T47D (cell line): ENCODE results near the gene IFI27L1.

Experiments
- DNase-seq, 2 experiments: peaks; one replicate each; pipeline versions ENCODE4 v3.0.0 to v3.0.0-alpha.2; 2011 to 2012; ENCODE audit warnings: low read depth in 1 of 2, low spot score in 1 of 2
- JUND ChIP-seq: IDR thresholded peaks from 2 replicates; pipeline ENCODE4 v1.6.1; 2012; ENCODE audit warnings: low read depth
- in situ Hi-C: cut with HindIII; loops from 2 replicates; pipeline ENCODE4 v1.10.0; 2016; ENCODE audit warnings: low sequenced_read_pairs, low pct_unique_long_range_greater_than_20kb

IFI27L1 gene

GRCh38 chr14:94126800-94127199 lies 45.7 kb downstream of the IFI27L1 start:
- TF ChIP-seq JUND: no peak
- in situ Hi-C loops: no loop called here
- no peak for DNase-seq

- no peak for TF ChIP-seq JUND
- DNase-seq: no peak
- in situ Hi-C loops: no loop called here
Measured at GRCh38 chr14:94127330-94127729, 46.2 kb downstream of the IFI27L1 start.

- no peak for DNase-seq
- in situ Hi-C loops: no loop called here
Measured at GRCh38 chr14:94128216-94128839, 47.2 kb downstream of the IFI27L1 start.

GRCh38 chr14:94129111-94129757 lies 48.1 kb downstream of the IFI27L1 start, which contains the start of gene IFI27L2:
TSS of gene IFI27L2 (minus strand) at chr14:94129604. CDS start at chr14:94129564, 40 bp downstream.
- TF ChIP-seq JUND: no peak
- peak; percentile 91 to 92 for DNase-seq
- in situ Hi-C loops: no loop called here

More at GRCh38 chr14:94128216-94128839, 47.2 kb downstream of the IFI27L1 start:
- TF ChIP-seq JUND: no peak

- TF ChIP-seq JUND: no peak
- peak in 1 of 2 experiments; percentile 60 for DNase-seq
- in situ Hi-C loops: no loop called here
Measured at GRCh38 chr14:94129758-94130414, 48.8 kb downstream of the IFI27L1 start.

GRCh38 chr14:94132285-94132887 lies 51.3 kb downstream of the IFI27L1 start:
- TF ChIP-seq JUND: no peak
- in situ Hi-C loops: no loop called here
- peak; percentile 34 to 89 for DNase-seq

GRCh38 chr14:94135476-94135875 lies 54.4 kb downstream of the IFI27L1 start:
- in situ Hi-C loops: no loop called here
- TF ChIP-seq JUND: no peak
- DNase-seq: no peak

- DNase-seq: peak; percentile 55 to 93
- TF ChIP-seq JUND: no peak
- in situ Hi-C loops: no loop called here
Measured at GRCh38 chr14:94136575-94137331, 55.6 kb downstream of the IFI27L1 start.

- no peak for DNase-seq
- TF ChIP-seq JUND: no peak
Measured at GRCh38 chr14:94138251-94138650, 57.1 kb downstream of the IFI27L1 start.

GRCh38 chr14:94139006-94139405 lies 57.9 kb downstream of the IFI27L1 start:
- no peak for TF ChIP-seq JUND
- DNase-seq: no peak
- in situ Hi-C loops: no loop called here

More at GRCh38 chr14:94138251-94138650, 57.1 kb downstream of the IFI27L1 start:
- in situ Hi-C loops: no loop called here

- no peak for TF ChIP-seq JUND
- DNase-seq: no peak
- in situ Hi-C loops: no loop called here
Measured at GRCh38 chr14:94139421-94139820, 58.3 kb downstream of the IFI27L1 start.

GRCh38 chr14:94142247-94142646 lies 61.1 kb downstream of the IFI27L1 start:
- TF ChIP-seq JUND: no peak
- in situ Hi-C loops: no loop called here

More at GRCh38 chr14:94142247-94142646, 61.1 kb downstream of the IFI27L1 start:
- DNase-seq: no peak
